ENCODE results near the gene COBL. TPM values are rescaled to one million over a fixed set of nuclear protein-coding genes. Genes with fewer than 3 reads are reported as not detected.

COBL gene
- total and polyA plus RNA-seq, 2 donors (not counting 3 experiments of a cell fraction or from before 2014, with no cell fraction given), result 0.11 TPM; not detected in 1

GRCh38 chr7:51102828-51103227 is 213.8 kb downstream of the COBL start:
- Histone ChIP-seq H4K20me1 (replicated peaks; ENCODE audit: control insufficient read depth, extremely low read depth, insufficient read depth, low read length) (no peaks in the 10 kb centered on the region), H3K36me3 (ENCODE audit: control insufficient read depth in 2 of 2, extremely low read depth in 1 of 2, insufficient read depth in 2 of 2, low read length in 2 of 2) (no peaks in the 10 kb centered on the region), H3K27ac (ENCODE audit: insufficient read depth, low read depth, low read length) (no peak overlapping the region), H3K9me3 (replicated peaks; ENCODE audit: control insufficient read depth, insufficient read depth, low read length) (no peaks in the 10 kb centered on the region), H3K79me2 (ENCODE audit: control insufficient read depth, insufficient read depth, low read length) (no peaks in the 10 kb centered on the region), H2AFZ (ENCODE audit: low read depth, low read length) (no peak overlapping the region), H3K4me2 (ENCODE audit: insufficient read depth, low read length) (no peak overlapping the region), H3K27me3 (ENCODE audit: control insufficient read depth in 2 of 2, insufficient read depth in 2 of 2, low read length in 2 of 2) (peaks cover 9 to 17% of the 10 kb centered on the region in 2 experiments), H3K4me3 (replicated peaks in 1 of 3; ENCODE audit: insufficient read depth in 1 of 3, low read depth in 1 of 3, low read length in 3 of 3) (no peak overlapping the region), H3K4me1 (ENCODE audit: control insufficient read depth, extremely low read depth, insufficient read depth, low read length) (no peaks in the 10 kb centered on the region), H3K9ac (replicated peaks; ENCODE audit: extremely low read depth, insufficient read depth, low read length) (no peak overlapping the region), H3K9me1 (replicated peaks; ENCODE audit: control insufficient read depth, extremely low read depth, insufficient read depth, low read length) (no peaks in the 10 kb centered on the region)
- BruUV-seq (replicated peaks), result no TSS peak
- ChIA-PET POLR2A (no interaction called here), CTCF (interaction anchor here (1.3 kb wide), 1 partner anchor 19 kb away, joined by 3 read pairs; no protein-coding TSS in a partner anchor)
- TF ChIP-seq, protein P1, sequence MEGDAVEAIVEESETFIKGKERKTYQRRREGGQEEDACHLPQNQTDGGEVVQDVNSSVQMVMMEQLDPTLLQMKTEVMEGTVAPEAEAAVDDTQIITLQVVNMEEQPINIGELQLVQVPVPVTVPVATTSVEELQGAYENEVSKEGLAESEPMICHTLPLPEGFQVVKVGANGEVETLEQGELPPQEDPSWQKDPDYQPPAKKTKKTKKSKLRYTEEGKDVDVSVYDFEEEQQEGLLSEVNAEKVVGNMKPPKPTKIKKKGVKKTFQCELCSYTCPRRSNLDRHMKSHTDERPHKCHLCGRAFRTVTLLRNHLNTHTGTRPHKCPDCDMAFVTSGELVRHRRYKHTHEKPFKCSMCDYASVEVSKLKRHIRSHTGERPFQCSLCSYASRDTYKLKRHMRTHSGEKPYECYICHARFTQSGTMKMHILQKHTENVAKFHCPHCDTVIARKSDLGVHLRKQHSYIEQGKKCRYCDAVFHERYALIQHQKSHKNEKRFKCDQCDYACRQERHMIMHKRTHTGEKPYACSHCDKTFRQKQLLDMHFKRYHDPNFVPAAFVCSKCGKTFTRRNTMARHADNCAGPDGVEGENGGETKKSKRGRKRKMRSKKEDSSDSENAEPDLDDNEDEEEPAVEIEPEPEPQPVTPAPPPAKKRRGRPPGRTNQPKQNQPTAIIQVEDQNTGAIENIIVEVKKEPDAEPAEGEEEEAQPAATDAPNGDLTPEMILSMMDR (IDR thresholded peaks at IDR 0.05; ENCODE audit: extremely low read depth in 1 of 2, insufficient read depth in 1 of 2, low read depth in 1 of 2, low read length in 2 of 2), result no peak
- TF ChIP-seq MYC (IDR thresholded peaks at IDR 0.05; ENCODE audit: low read depth, low read length) (no peak), JUN (IDR thresholded peaks at IDR 0.05; ENCODE audit: borderline replicate concordance, insufficient read depth, insufficient read length, low read depth) (no peak), POLR2AphosphoS5 (IDR thresholded peaks at IDR 0.05; ENCODE audit: insufficient read depth, low read depth, low read length) (no peak), POLR2A (IDR thresholded peaks at IDR 0.05; ENCODE audit: low read depth, low read length) (no peak), FOS (IDR thresholded peaks at IDR 0.05; ENCODE audit: borderline replicate concordance, insufficient read depth, low read length) (no peak), EZH2 (IDR thresholded peaks at IDR 0.05; ENCODE audit: borderline replicate concordance, low read depth, low read length, severe bottlenecking) (no peak)
- FAIRE-seq (no peak), DNase-seq (ENCODE audit: low read depth, low spot score) (no peak)
- intact Hi-C loops (cut with micrococcal nuclease) (no loop called here), dilution Hi-C loops (cut with MboI; ENCODE audit: extremely low pct_ligation_motif_present, low sequenced_read_pairs) (no loop called here)
